ENCODE results near the gene WSCD1.

- TF ChIP-seq CTCF (IDR thresholded peaks at IDR 0.05) = no peak
- TF ChIP-seq EP300 (IDR thresholded peaks at IDR 0.05) = no peak
- TF ChIP-seq POLR2A (IDR thresholded peaks at IDR 0.05) = no peak
- no peak for TF ChIP-seq POLR2AphosphoS5 (IDR thresholded peaks at IDR 0.05)
These were observed 41.9 kb upstream of the WSCD1 start for GRCh38 chr17:6028294-6028693.

Measured in upper lobe of left lung (tissue), 4 donors.